ENCODE measurements around the gene UPK2.
"Not testable (repeated sequence)": the region's sequence is repeated elsewhere in the genome, so short reads cannot be mapped to it uniquely, and the experiment has no call there.

Gene UPK2

GRCh38 chr11:118973985-118974384 lies 17.9 kb downstream of the UPK2 start:
- no peak for DNase-seq (ENCODE audit: low read depth)
- no peak overlapping the region for H3K4me3 ChIP-seq (ENCODE audit: low read depth, low read length)
- no peak for TF ChIP-seq CTCF (IDR thresholded peaks at IDR 0.05; ENCODE audit: control insufficient read depth, extremely low read depth, insufficient read depth)

- no peak overlapping the region for H3K4me3 ChIP-seq (ENCODE audit: low read depth, low read length)
- no peak for TF ChIP-seq CTCF (IDR thresholded peaks at IDR 0.05; ENCODE audit: control insufficient read depth, extremely low read depth, insufficient read depth)
- no peak for DNase-seq (ENCODE audit: low read depth)
Measured at GRCh38 chr11:118975771-118976709, 19.9 kb downstream of the UPK2 start.

- TF ChIP-seq CTCF (IDR thresholded peaks at IDR 0.05; ENCODE audit: control insufficient read depth, extremely low read depth, insufficient read depth), result no peak
- no peak for DNase-seq (ENCODE audit: low read depth)
- H3K4me3 ChIP-seq (ENCODE audit: low read depth, low read length), result no peak overlapping the region
Measured at GRCh38 chr11:118979434-118979833, 23.3 kb downstream of the UPK2 start.

- no peak overlapping the region for H3K4me3 ChIP-seq (ENCODE audit: low read depth, low read length)
- no peak for TF ChIP-seq CTCF (IDR thresholded peaks at IDR 0.05; ENCODE audit: control insufficient read depth, extremely low read depth, insufficient read depth)
Measured at GRCh38 chr11:118980191-118980881, 24.2 kb downstream of the UPK2 start.

GRCh38 chr11:118984337-118984736 lies 28.2 kb downstream of the UPK2 start:
- H3K4me3 ChIP-seq (ENCODE audit: low read depth, low read length); DNase-seq (ENCODE audit: low read depth): not testable (repeated sequence)

More at GRCh38 chr11:118980191-118980881, 24.2 kb downstream of the UPK2 start:
- DNase-seq (ENCODE audit: low read depth), result no peak

GRCh38 chr11:118984825-118985224 lies 28.7 kb downstream of the UPK2 start:
- DNase-seq (ENCODE audit: low read depth), result no peak
- no peak overlapping the region for H3K4me3 ChIP-seq (ENCODE audit: low read depth, low read length)
- TF ChIP-seq CTCF (IDR thresholded peaks at IDR 0.05; ENCODE audit: control insufficient read depth, extremely low read depth, insufficient read depth), result no peak

- TF ChIP-seq CTCF (IDR thresholded peaks at IDR 0.05; ENCODE audit: control insufficient read depth, extremely low read depth, insufficient read depth), result no peak
- H3K4me3 ChIP-seq (ENCODE audit: low read depth, low read length), result no peak overlapping the region
- DNase-seq (ENCODE audit: low read depth), result no peak
Measured at GRCh38 chr11:118988280-118988679, 32.2 kb downstream of the UPK2 start.

GRCh38 chr11:118991486-118992038 lies 35.5 kb downstream of the UPK2 start:
- DNase-seq (ENCODE audit: low read depth); H3K4me3 ChIP-seq (ENCODE audit: low read depth, low read length): not testable (repeated sequence)

Data from LNCaP clone FGC (cell line).